Neural crest cell (in vitro differentiated cells): ENCODE data around the gene TLCD1. TPM values are rescaled to one million over a fixed set of nuclear protein-coding genes. Genes with fewer than 3 reads are reported as not detected.

Source experiments
- DNase-seq: peaks from one replicate; pipeline ENCODE4 v3.0.0; 2021; ENCODE audit warnings: low read depth, mixed read lengths, low spot score
- H3K27ac Mint-ChIP-seq: one replicate; pipeline ENCODE4 v1.8.0; 2021; ENCODE audit warnings: mild to moderate bottlenecking, mixed read lengths; ENCODE audit not compliant: unreplicated experiment
- H3K27me3 Mint-ChIP-seq: 2 replicates; pipeline ENCODE4 v1.8.0; 2021; ENCODE audit warnings: low read depth, mild to moderate bottlenecking, mixed read lengths
- H3K36me3 Mint-ChIP-seq: 2 replicates; pipeline ENCODE4 v1.8.0; 2021; ENCODE audit warnings: low read depth, mild to moderate bottlenecking, mixed read lengths
- H3K4me1 Mint-ChIP-seq: 2 replicates; pipeline ENCODE4 v1.8.0; 2021; ENCODE audit warnings: mixed read lengths
- H3K4me3 Mint-ChIP-seq: one replicate; pipeline ENCODE4 v1.8.0; 2021; ENCODE audit warnings: mild to moderate bottlenecking, mixed read lengths
- H3K9me3 Mint-ChIP-seq: 2 replicates; pipeline ENCODE4 v1.8.0; 2021; ENCODE audit warnings: mixed read lengths
- CTCF ChIP-seq: fragments of 200-600 bp; sonication (generic); conservative IDR thresholded peaks from 2 replicates; pipeline ENCODE4 v1.5.0; 2021; ENCODE audit warnings: antibody characterized with exemption, mild to moderate bottlenecking
- total RNA-seq: library from RNA; stranded (reverse); gene quantifications from 2 replicates; pipeline ENCODE4 v1.2.1, GENCODE V29; 2021

The TLCD1 gene
- total RNA-seq, 1 donor from 2014 or later, result 6.1 TPM

GRCh38 chr17:28744972-28745785, 19.1 kb upstream of the TLCD1 start:
- H3K4me1 Mint-ChIP-seq, result peaks cover 36% of the 10 kb centered on the region
- peak overlapping the region; percentile 98 for H3K27ac Mint-ChIP-seq
- peak; percentile 79 for DNase-seq
- H3K27me3 Mint-ChIP-seq, result peaks cover 10% of the 10 kb centered on the region
- peak overlapping the region; percentile 99 for H3K4me3 Mint-ChIP-seq
- peaks cover 8% of the 10 kb centered on the region for H3K36me3 Mint-ChIP-seq
- TF ChIP-seq CTCF, result peak; percentile 11
- no peaks in the 10 kb centered on the region for H3K9me3 Mint-ChIP-seq

- H3K4me1 Mint-ChIP-seq, result peaks cover 32% of the 10 kb centered on the region
- no peaks in the 10 kb centered on the region for H3K9me3 Mint-ChIP-seq
- DNase-seq, result peak; percentile 67
- H3K27me3 Mint-ChIP-seq, result peaks cover 6% of the 10 kb centered on the region
- H3K36me3 Mint-ChIP-seq, result peaks cover 5% of the 10 kb centered on the region
- TF ChIP-seq CTCF, result no peak
- peak overlapping the region; percentile 98 for H3K27ac Mint-ChIP-seq
- peak overlapping the region; percentile 99 for H3K4me3 Mint-ChIP-seq
Observed at GRCh38 chr17:28744104-28744971, 18.3 kb upstream of the TLCD1 start.

- H3K36me3 Mint-ChIP-seq, result peaks cover 5% of the 10 kb centered on the region
- H3K4me1 Mint-ChIP-seq, result peaks cover 26% of the 10 kb centered on the region
- peak; percentile 21 for TF ChIP-seq CTCF
- H3K27me3 Mint-ChIP-seq, result peaks cover 6% of the 10 kb centered on the region
- no peaks in the 10 kb centered on the region for H3K9me3 Mint-ChIP-seq
- peak; percentile 69 for DNase-seq
- peak within 1 kb of the TSS; percentile 98 for H3K27ac Mint-ChIP-seq
- H3K4me3 Mint-ChIP-seq, result peak within 1 kb of the TSS; percentile 99
Observed at GRCh38 chr17:28743243-28744103, 17.4 kb upstream of the TLCD1 start, which contains the start of gene TRAF4. Gene TRAF4 (plus strand): TSS chr17:28744011. CDS start chr17:28744113, 102 bp downstream.

GRCh38 chr17:28741358-28742349, 15.6 kb upstream of the TLCD1 start:
- Mint-ChIP-seq H3K4me3 (no peak overlapping the region), H3K27me3 (peaks cover 6% of the 10 kb centered on the region), H3K36me3 (no peaks in the 10 kb centered on the region), H3K9me3 (no peaks in the 10 kb centered on the region), H3K27ac (no peak overlapping the region), H3K4me1 (peaks cover 22% of the 10 kb centered on the region)
- no peak for DNase-seq
- no peak for TF ChIP-seq CTCF
